Activated CD8-positive, alpha-beta memory T cell treated with anti-CD3 and anti-CD28 coated beads, Interleukin-2, amount 50 U/mL, for 24 hours (primary cell): ENCODE measurements around the gene ARHGEF28.

Source experiments
- DNase-seq: peaks from one replicate; pipeline ENCODE4 v3.0.0-alpha.2; 2020; ENCODE audit errors: extremely low read depth

The ARHGEF28 gene, protein sequence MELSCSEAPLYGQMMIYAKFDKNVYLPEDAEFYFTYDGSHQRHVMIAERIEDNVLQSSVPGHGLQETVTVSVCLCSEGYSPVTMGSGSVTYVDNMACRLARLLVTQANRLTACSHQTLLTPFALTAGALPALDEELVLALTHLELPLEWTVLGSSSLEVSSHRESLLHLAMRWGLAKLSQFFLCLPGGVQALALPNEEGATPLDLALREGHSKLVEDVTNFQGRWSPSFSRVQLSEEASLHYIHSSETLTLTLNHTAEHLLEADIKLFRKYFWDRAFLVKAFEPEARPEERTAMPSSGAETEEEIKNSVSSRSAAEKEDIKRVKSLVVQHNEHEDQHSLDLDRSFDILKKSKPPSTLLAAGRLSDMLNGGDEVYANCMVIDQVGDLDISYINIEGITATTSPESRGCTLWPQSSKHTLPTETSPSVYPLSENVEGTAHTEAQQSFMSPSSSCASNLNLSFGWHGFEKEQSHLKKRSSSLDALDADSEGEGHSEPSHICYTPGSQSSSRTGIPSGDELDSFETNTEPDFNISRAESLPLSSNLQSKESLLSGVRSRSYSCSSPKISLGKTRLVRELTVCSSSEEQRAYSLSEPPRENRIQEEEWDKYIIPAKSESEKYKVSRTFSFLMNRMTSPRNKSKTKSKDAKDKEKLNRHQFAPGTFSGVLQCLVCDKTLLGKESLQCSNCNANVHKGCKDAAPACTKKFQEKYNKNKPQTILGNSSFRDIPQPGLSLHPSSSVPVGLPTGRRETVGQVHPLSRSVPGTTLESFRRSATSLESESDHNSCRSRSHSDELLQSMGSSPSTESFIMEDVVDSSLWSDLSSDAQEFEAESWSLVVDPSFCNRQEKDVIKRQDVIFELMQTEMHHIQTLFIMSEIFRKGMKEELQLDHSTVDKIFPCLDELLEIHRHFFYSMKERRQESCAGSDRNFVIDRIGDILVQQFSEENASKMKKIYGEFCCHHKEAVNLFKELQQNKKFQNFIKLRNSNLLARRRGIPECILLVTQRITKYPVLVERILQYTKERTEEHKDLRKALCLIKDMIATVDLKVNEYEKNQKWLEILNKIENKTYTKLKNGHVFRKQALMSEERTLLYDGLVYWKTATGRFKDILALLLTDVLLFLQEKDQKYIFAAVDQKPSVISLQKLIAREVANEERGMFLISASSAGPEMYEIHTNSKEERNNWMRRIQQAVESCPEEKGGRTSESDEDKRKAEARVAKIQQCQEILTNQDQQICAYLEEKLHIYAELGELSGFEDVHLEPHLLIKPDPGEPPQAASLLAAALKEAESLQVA (N-terminal part only)

GRCh38 chr5:73625944-73626811 lies at the start of gene ARHGEF28:
TSS of gene ARHGEF28 (plus strand) at chr5:73626196. CDS start at chr5:73684852, 58,656 bp downstream.
- no peak for DNase-seq

DNA sequence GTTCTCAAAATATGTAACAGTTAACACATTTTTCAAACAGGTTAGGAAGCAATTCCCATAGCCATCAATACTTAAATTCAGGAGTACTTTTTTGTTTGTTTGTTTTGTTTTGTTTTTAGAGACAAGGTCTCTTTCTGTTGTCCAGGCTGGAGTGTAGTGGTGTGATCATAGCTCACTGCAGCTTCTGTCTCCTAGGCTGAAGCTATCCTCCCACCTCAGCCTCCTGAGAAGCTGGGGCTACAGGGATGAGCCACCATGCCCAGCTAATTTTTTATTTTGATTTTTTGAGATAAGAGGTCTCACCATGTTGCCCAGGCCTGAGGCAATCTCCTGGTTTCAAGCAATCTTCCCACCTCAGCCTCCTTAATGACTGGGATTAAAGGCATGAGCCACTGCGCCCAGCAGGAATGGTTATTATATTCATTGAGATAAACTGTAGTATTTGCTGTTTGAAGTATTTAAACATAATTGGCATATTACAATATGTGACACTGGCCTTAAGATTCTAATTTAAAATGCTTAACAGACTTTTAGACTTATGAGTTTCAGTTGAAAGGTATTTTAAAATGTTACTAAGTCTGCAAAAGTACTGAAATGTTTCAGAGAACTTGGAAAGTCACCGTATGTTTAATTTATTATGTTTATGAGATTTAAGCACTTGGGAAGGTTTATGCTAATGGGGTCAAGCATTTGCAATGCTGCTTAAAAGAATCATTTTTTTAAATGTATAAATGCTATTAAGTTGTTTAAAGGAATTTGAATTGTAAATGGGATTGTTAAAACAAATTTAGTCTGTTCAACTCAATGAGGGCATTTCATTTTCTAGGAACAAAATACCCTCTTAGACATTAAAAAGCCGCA lies 43.5 kb upstream of the ARHGEF28 start:
- DNase-seq, result no peak

DNA sequence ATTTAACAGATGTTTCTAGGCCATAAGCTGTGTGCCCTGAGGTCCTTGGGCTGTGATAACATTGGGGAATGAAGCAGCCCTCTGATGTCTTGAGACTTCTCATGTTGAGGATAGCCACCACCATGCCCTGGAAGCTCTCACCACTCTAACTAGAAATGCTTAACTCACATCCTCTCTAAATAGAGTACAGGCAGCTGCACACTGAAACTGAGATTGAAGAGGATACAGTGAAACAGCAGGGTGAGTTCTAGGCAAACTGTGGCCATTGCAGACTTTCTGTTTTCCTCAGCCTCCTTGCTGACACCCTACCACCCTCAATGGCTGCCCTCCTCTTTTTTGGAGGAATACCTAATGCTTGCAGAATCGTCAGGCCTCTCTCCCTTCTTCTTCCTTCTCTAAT lies 38.1 kb upstream of the ARHGEF28 start:
- DNase-seq, result no peak

DNA sequence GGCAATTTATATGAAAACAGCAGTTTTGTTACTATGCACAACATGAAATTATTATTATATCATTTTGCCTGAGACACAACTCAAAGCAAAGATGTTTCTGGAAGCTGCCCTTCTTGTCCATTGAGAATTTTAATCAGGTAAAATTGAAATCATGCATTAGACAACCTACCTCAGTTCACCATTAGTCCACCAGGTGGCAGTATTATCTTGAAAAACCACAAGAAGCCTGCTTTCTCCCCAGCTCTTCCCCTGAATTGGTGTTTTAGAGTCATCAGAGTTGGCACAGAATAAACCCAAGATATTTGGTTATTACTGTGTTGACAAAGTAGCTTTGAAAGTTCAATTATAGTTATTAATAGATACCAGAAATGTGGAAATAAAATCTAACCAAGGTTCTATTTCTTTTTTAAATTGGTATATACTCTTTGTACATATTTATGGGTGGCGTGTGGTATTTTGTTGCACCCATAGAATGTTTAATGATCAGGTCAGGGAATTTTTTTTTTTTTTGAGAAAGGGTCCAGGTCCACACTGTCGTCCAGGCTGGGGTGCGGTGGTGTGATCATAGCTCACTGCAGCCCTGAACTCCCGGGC lies 34.8 kb upstream of the ARHGEF28 start:
- peak; percentile 2 for DNase-seq

DNA sequence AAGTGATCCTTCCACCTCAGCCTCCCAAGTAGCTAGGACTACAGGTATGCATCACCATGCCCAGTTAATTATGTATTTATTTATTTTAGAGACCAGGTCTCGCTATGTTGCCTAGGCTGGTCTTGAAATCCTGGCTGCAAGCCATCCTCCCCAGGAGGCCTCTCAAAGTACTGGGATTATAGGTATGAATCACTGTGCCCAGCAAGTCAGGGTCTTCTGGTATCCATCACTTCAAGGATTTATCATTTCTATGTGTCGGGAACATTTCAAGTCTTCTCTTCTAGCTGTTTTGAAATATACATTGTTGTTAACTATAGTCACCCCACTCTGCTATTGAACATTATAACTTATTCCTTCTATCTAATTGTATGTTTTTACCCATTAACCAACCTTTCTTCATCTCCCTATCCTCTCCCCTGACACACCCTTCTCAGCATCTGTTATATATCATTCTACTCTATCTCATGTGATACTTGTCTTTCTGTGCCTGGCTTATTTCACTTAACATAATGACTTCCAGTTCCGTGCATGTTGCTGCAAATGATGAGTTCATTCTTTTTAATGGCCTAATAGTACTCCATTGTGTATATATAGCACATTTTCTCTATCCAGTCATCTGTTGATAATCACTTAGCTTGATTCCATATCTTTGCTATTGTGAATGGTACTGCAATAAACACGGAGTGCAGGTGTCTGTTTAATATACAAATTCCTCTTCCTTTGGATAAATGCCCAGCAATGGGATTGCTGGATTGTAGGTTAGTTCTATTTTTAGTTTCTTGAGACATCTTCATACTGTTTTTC lies 34.1 kb upstream of the ARHGEF28 start:
- DNase-seq, result no peak

GRCh38 chr5:73592551-73592950 lies 33.4 kb upstream of the ARHGEF28 start:
- no peak for DNase-seq

GRCh38 chr5:73596705-73597328 lies 29.2 kb upstream of the ARHGEF28 start:
- DNase-seq, result no peak

DNA sequence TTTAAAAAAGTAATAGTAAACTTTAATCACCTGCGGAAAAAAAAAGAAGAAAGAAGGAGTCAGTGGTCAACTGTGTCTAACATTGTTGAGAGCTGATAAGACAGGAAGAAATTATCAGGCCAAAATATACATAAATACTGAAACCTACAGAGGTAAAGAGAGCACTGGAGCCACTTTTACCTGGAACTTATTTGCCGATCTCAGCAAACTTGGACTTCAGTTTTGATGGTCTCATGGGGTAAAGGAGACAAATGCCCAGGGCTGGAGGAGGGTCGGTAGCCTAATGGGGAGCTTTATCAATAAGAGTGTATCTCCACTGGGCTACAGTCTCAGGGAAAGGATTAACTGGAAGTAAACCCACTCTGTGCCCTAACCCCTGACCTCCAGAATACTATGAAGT lies 26.6 kb upstream of the ARHGEF28 start:
- DNase-seq, result no peak

- DNase-seq, result no peak
These were observed 22.0 kb upstream of the ARHGEF28 start for GRCh38 chr5:73603998-73604397.

DNA sequence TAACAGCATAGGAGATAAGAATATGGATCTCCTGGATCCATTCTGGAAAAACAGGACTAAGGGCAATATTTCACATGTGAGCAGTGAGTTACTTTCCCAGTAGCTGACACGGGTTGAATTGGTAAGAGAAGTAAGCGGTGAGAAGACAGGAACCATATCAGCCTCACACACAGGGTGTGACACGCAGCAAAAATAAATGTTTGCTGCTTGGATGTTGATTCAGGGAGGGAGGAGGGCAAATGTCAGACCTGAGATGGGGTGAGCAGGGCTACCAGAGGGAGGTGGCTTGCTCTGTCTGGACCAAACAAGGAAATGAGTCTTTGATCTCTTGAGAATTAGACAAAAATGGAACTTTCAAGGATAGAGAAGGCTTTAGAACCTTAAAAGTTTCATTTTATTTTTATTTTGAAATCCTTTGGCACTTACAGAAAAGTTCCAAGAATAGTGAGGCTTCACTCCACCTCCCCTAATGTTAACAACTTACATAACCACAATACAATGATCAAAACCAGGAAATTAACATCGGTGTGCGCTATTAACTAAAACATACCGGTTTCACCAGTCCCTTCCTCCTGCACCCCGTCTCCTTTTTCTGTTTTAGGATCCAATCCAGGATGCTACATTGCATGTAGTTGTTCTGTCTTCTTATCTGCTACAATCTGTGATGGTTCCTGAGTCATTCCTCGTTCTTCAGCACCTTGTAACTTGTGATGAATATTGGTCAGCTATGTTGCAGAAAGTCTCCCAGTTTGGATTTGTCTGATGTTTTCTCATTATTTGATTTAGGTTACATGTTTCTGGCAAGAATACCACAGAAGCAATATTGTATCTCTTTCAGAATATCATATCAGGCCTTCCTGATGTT lies 20.5 kb upstream of the ARHGEF28 start:
- no peak for DNase-seq

GRCh38 chr5:73606206-73606753 lies 19.7 kb upstream of the ARHGEF28 start:
- DNase-seq, result no peak

DNA sequence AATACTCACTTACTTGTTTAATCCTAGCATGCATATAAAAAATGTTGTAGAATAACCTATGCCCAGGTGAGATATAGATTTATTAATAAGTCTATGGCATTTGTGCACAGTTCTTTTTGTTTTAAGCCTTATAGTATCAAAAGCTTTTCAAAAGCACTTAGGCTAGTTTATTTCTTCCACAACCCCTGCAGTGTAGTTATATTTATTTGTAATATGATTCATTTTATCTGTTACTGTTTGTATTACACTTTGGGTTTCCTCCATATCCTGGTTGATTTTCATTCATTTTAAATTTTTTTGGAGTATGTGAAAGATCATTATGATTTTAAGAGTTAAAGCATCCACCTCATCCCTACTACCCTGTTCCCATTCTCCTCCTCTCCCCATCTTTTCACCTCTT lies 18.8 kb upstream of the ARHGEF28 start:
- DNase-seq, result no peak

GRCh38 chr5:73612799-73613198 lies 13.2 kb upstream of the ARHGEF28 start:
- DNase-seq, result no peak

DNA sequence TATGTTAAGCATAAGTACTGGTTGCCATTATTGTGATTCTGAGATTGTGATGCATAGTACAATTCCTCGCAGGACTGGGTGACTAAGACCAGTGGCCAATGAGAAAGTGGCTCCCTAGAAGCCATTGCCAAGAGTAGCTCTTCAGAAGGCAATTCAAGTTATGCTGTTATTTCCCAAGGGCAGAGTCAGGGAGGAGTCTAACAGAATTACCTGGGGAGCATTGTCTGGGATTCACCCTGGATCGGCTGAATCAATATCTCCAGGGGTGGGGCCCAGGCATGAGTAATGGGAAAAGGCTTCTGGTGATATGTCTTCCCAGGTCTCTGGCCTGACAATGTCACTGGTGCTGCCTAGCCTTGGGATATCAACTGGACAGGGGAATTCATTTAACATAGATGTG lies 10.9 kb upstream of the ARHGEF28 start:
- no peak for DNase-seq

- DNase-seq, result no peak
These were observed 10.0 kb upstream of the ARHGEF28 start for GRCh38 chr5:73615947-73616346.

DNA sequence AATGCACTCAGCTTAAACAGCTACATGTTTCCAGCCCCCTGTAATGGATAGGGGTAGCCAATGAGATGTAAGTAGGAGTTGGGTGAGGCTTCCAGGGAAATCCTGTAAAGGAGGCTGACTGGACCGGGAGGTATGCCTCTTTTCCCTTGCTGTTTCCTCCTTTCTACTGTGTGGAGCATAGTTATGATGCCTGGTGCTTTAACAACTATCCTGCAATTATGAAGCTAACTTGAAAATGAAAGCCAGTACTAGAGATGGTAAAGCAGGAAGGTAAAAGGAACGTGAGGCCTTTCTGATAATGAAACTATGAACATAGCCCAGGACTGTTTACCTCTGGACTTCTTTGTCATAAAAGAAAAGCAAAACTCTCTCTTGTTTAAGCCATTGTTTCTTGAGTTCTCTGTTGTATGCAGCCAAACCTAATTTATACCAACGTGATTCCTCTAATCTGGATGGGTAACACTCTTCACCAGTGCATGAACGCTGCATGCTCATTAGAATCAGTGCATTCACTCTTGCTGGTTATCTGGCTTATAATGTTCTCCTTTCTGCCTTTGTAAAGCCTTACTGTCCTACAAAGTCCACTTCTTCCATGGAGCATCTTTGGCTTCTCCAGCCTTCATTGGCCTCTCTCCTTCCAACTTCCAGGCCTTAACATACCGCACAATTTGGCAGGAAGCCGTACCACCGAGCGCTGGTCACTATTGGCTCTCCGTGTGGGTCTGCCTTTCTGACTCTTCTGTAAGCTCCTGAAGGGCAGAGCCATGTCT lies 8.3 kb upstream of the ARHGEF28 start:
- DNase-seq, result no peak
